ENCODE data around the gene UNC13D. TPM values are rescaled to one million over a fixed set of nuclear protein-coding genes. Genes with fewer than 3 reads are reported as not detected.
"Not testable (repeated sequence)": the region's sequence is repeated elsewhere in the genome, so short reads cannot be mapped to it uniquely, and the experiment has no call there.

Gene UNC13D
- total RNA-seq, 4 donors from 2014 or later, result 5.0 to 9.1 (median 7.6) TPM

DNA sequence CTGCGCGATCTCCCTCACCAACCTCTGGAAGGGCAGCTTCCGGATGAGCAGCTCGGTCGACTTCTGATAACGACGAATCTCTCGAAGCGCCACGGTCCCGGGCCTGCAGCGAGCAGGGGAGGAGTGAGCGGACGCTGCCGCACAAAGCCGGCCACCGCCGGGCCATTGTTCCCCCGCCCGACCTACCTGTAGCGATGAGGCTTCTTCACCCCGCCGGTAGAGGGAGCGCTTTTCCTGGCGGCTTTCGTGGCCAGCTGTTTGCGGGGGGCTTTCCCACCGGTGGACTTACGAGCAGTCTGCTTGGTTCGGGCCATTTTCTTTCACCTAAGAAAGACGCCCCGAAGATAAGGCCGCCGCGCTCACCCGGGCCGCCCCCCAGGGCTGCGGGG is 65.3 kb downstream of the UNC13D start:
- WGBS, 2 donors, result 1% methylated on average over 30 to 38 of the region's 38 CpGs
- no peak for DNase-seq (ENCODE audit: low spot score in 2 of 2)
- peak overlapping the region; percentile 79 for H3K4me3 ChIP-seq (ENCODE audit: low read depth, poor library complexity, severe bottlenecking)
- TF ChIP-seq, protein P1, sequence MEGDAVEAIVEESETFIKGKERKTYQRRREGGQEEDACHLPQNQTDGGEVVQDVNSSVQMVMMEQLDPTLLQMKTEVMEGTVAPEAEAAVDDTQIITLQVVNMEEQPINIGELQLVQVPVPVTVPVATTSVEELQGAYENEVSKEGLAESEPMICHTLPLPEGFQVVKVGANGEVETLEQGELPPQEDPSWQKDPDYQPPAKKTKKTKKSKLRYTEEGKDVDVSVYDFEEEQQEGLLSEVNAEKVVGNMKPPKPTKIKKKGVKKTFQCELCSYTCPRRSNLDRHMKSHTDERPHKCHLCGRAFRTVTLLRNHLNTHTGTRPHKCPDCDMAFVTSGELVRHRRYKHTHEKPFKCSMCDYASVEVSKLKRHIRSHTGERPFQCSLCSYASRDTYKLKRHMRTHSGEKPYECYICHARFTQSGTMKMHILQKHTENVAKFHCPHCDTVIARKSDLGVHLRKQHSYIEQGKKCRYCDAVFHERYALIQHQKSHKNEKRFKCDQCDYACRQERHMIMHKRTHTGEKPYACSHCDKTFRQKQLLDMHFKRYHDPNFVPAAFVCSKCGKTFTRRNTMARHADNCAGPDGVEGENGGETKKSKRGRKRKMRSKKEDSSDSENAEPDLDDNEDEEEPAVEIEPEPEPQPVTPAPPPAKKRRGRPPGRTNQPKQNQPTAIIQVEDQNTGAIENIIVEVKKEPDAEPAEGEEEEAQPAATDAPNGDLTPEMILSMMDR (IDR thresholded peaks at IDR 0.05), result no peak
- TF ChIP-seq POLR2A (IDR thresholded peaks at IDR 0.05), result no peak
- intact Hi-C loops (cut with DNase I; ENCODE audit: low total_unique reads), result loop anchor here (10.0 kb wide), 1 partner anchor 66 kb away; the partner anchor contains the start of gene UNC13D

DNA sequence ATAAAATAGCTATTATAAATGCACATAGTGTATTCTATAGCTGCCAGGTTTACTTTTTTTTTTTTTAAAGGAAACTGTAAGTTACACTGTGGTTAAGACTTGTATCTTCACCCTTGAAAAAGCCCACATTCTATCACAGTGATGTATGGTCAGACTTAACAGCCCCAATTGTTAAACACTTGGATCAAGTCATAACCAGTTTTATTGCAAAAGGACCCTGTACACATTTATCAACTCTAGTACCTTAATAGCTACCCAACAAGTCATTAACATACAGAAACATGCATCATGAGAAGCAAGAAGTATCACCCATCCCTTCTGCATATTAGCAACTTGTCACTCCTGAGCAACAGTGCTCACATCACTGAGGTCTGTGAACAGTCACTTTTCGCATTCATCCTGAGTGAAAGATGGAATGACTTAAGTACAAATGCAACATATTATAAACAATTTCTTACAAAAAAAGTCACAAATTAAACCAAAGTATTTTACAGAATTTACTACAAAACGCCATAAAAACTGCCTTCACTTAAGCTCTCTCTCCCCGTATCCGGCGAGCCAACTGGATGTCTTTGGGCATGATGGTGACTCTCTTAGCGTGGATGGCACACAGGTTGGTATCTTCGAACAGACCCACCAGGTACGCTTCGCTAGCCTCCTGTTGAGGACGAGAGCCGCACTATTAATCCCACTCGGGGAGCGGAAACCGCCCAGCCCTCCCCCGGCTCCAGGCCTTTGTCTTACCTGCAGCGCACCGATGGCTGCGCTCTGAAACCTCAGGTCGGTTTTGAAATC is 65.9 kb downstream of the UNC13D start:
- DNase-seq (ENCODE audit: low spot score in 2 of 2), result not testable (repeated sequence)
- H3K4me3 ChIP-seq (ENCODE audit: low read depth, poor library complexity, severe bottlenecking), result peak overlapping the region; percentile 79
- intact Hi-C loops (cut with DNase I; ENCODE audit: low total_unique reads), result loop anchor here (10.0 kb wide), 1 partner anchor 67 kb away; the partner anchor contains the start of gene UNC13D
- WGBS, 2 donors, result 0 to 1% methylated on average over 17 to 19 of the region's 19 CpGs

DNA sequence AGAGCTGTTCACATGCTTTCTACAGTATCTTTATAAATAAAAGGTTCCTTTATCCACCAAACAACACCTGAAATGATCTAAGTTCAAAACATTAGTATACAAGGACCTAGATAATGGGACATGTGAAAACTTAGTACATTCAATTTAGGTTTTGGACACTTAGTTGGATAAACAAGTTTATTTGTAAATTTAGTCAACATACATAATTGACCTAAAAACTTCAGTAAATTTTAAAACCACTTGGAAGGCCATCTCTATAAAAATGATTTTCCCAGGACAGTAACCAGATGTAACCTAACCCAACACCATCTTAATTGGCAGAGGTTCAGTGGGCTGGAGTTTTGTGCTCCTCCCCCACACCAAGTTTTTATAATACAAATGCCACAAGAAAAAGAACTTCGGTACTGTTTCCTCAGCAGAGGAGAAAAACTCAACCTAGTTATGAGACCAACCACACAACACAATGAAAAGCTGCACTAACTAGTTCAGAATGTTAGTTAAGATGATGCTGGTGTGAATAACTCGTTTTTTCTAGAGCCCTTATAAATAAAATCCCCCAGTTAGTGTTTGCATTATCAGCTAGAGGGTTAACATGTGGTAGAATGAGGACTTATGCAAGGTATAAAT is 66.8 kb downstream of the UNC13D start:
- peak overlapping the region; percentile 79 for H3K4me3 ChIP-seq (ENCODE audit: low read depth, poor library complexity, severe bottlenecking)
- DNase-seq (ENCODE audit: low spot score in 2 of 2), result no peak
- intact Hi-C loops (cut with DNase I; ENCODE audit: low total_unique reads), result loop anchor here (10.0 kb wide), 1 partner anchor 67 kb away; the partner anchor contains the start of gene UNC13D
- WGBS, 2 donors, result 4% methylated on average over 2 of the region's 2 CpGs
- TF ChIP-seq POLR2A (IDR thresholded peaks at IDR 0.05), result no peak
- TF ChIP-seq, protein P1 (IDR thresholded peaks at IDR 0.05), result no peak

Small RNA genes lying within 50 kb of the gene (microRNA-seq; reads per million reads assigned to microRNA genes)
- gene MIR4738 (ENCODE audit: borderline number of aligned reads in 1 of 2, borderline replicate concordance in 2 of 2), result 0 to 0.57 reads per million in 2 donors

Other genes starting within 250 kb of the UNC13D start
- 10 to 100 TPM in 1 of 4 donors, 1 to 10 TPM in 3; 7.1 to 11.9 (median 9.5) TPM for gene SMIM5, start 211.0 kb downstream of the UNC13D start, total RNA-seq
- 10 to 100 TPM; 50.8 to 76.3 (median 60.5) TPM for gene RECQL5, start 177.2 kb downstream of the UNC13D start, total RNA-seq
- 10 to 100 TPM; 54.0 to 85.1 (median 74.1) TPM for gene SAP30BP, start 177.1 kb downstream of the UNC13D start, total RNA-seq
- gene ITGB4, start 122.9 kb downstream of the UNC13D start, total RNA-seq, result 100 to 1,000 TPM; 371 to 689 (median 435) TPM
- gene GALK1, start 79.2 kb downstream of the UNC13D start, total RNA-seq, result 10 to 100 TPM; 20.6 to 31.0 (median 28.9) TPM
- gene UNK, start 59.6 kb downstream of the UNC13D start, total RNA-seq, result 10 to 100 TPM; 26.5 to 42.5 (median 31.9) TPM
- 100 to 1,000 TPM in 2 of 4 donors, 10 to 100 TPM in 2; 74.2 to 149 (median 93.8) TPM for gene WBP2, start 10.9 kb upstream of the UNC13D start, total RNA-seq
- 10 to 100 TPM; 33.2 to 62.5 (median 41.5) TPM for gene TRIM47, start 34.2 kb upstream of the UNC13D start, total RNA-seq
- 10 to 100 TPM; 23.1 to 36.3 (median 32.2) TPM for gene TRIM65, start 52.5 kb upstream of the UNC13D start, total RNA-seq
- gene MRPL38, start 60.5 kb upstream of the UNC13D start, total RNA-seq, result 10 to 100 TPM; 36.5 to 64.7 (median 49.0) TPM
- 10 to 100 TPM; 20.4 to 23.8 (median 22.4) TPM for gene FBF1, start 96.6 kb upstream of the UNC13D start, total RNA-seq
- gene ACOX1, start 134.8 kb upstream of the UNC13D start, total RNA-seq, result 100 to 1,000 TPM in 1 of 4 donors, 10 to 100 TPM in 3; 71.2 to 102 (median 81.3) TPM
- 10 to 100 TPM; 43.7 to 57.9 (median 49.7) TPM for gene TEN1, start 134.8 kb upstream of the UNC13D start, total RNA-seq
- gene CDK3, start 156.5 kb upstream of the UNC13D start, total RNA-seq, result 1 to 10 TPM; 2.7 to 8.4 (median 4.5) TPM
- 100 to 1,000 TPM; 285 to 514 (median 315) TPM for gene EVPL, start 182.9 kb upstream of the UNC13D start, total RNA-seq
- 10 to 100 TPM; 67.2 to 76.5 (median 72.3) TPM for gene SRP68, start 228.1 kb upstream of the UNC13D start, total RNA-seq
- under 1 TPM in 2 of 4 donors, not detected in 2; 0.17 to 0.97 TPM for gene GALR2, start 230.4 kb upstream of the UNC13D start, total RNA-seq
- not detected for gene ZACN, start 234.8 kb upstream of the UNC13D start, total RNA-seq